HCT116 (cell line): ENCODE results near the gene DLK1. TPM values are rescaled to one million over a fixed set of nuclear protein-coding genes. Genes with fewer than 3 reads are reported as not detected.

Experiments used
- ATAC-seq: fragments of 200-7000 bp; cut with Tn5 transposase; 2 replicates; pipeline ENCODE4 v1.9.1; 2020; ENCODE audit warnings: mild to moderate bottlenecking, moderate library complexity
- BruUV-seq: library from RNA; stranded (reverse); fragments of 400-500 nt; replicated peaks from 2 replicates; lab custom pipeline; 2021; lab: Mats Ljungman, UMichigan
- CTCF ChIA-PET: fragments of 300-600 bp; sonication (Branson Sonifier 250); formaldehyde crosslinking; loops from one replicate; lab custom pipeline; 2021; ENCODE audit warnings: antibody characterized with exemption; lab: Charles Lee
- POLR2A ChIA-PET: fragments of 300-600, 350-600 bp; sonication (Branson Sonifier 250); formaldehyde crosslinking; loops from one replicate; lab custom pipeline; 2021; ENCODE audit warnings: antibody characterized with exemption; lab: Charles Lee
- RAD21 ChIA-PET, 2 experiments: fragments of 300-600 bp; sonication (Branson Sonifier 250); formaldehyde crosslinking; loops; one replicate each; lab custom pipeline; 2023; ENCODE audit warnings: low total read pairs in 2 of 2; ENCODE audit not compliant: uncharacterized antibody in 2 of 2, unreplicated experiment in 2 of 2, low non-redundant PET in 1 of 2; lab: Charles Lee
- DNase-seq: peaks from one replicate; pipeline ENCODE4 v3.0.0-alpha.2; 2010; ENCODE audit warnings: low read depth, low spot score
- H2AFZ ChIP-seq: fragments of 200-600 bp; shearing (Covaris generic), sonication (generic); 2 replicates; pipeline ENCODE4 v1.6.1; 2017; ENCODE audit warnings: low read depth, mixed run types, mixed read lengths, antibody characterized with exemption, low read length; ENCODE audit not compliant: poor library complexity, severe bottlenecking
- H3K27ac ChIP-seq: 2 replicates; pipeline ENCODE4 v1.5.1; 2012; ENCODE audit warnings: low read depth, low read length
- H3K27me3 ChIP-seq: fragments of 200-600 bp; sonication (generic); 2 replicates; pipeline ENCODE4 v1.6.1; 2016; ENCODE audit warnings: mixed run types, low read length, mixed read lengths; ENCODE audit not compliant: insufficient read depth
- H3K36me3 ChIP-seq, 2 experiments: fragments of 200-500 bp in 1 of 2; fragments of 200-600 bp in 1 of 2; sonication (Bioruptor generic) in 1 of 2; sonication (generic) in 1 of 2; 2 replicates each; pipeline versions ENCODE4 v1.5.1 to v1.6.1; 2014 to 2016; ENCODE audit warnings: low read length in 2 of 2, inconsistent platforms in 1 of 2, mixed read lengths in 1 of 2, mixed run types in 1 of 2; ENCODE audit not compliant: insufficient read depth in 2 of 2, control insufficient read depth in 1 of 2
- H3K4me1 ChIP-seq, 2 experiments: fragments of 200-600 bp in 1 of 2; sonication (generic) in 1 of 2; 2 replicates each; pipeline versions ENCODE4 v1.5.1 to v1.6.1; 2012 to 2017; ENCODE audit warnings: low read length in 2 of 2, inconsistent platforms in 1 of 2, mild to moderate bottlenecking in 1 of 2, mixed read lengths in 1 of 2, mixed run types in 1 of 2, moderate library complexity in 1 of 2; ENCODE audit not compliant: insufficient read depth in 2 of 2, control insufficient read depth in 1 of 2
- H3K4me2 ChIP-seq: fragments of 200-600 bp; sonication (generic); 2 replicates; pipeline ENCODE4 v1.6.1; 2017; ENCODE audit warnings: mixed run types, low read length, mixed read lengths
- H3K4me3 ChIP-seq, 2 experiments: fragments of 200-600 bp in 1 of 2; sonication (generic) in 1 of 2; replicated peaks in 1 of 2; 2 replicates each; pipeline ENCODE4 v1.5.1; 2011 to 2016; ENCODE audit warnings: low read length in 2 of 2, control low read depth in 1 of 2, low read depth in 1 of 2, mild to moderate bottlenecking in 1 of 2, mixed read lengths in 1 of 2, mixed run types in 1 of 2
- H3K79me2 ChIP-seq: fragments of 200-600 bp; sonication (generic); 2 replicates; pipeline ENCODE4 v1.6.1; 2017; ENCODE audit warnings: mild to moderate bottlenecking, mixed run types, low read length, moderate library complexity, mixed read lengths; ENCODE audit not compliant: insufficient read depth
- H3K9ac ChIP-seq: fragments of 200-600 bp; sonication (generic); 2 replicates; pipeline ENCODE4 v1.6.1; 2016; ENCODE audit warnings: low read length, mixed read lengths
- H3K9me2 ChIP-seq: fragments of 200-600 bp; sonication (generic), shearing (Covaris generic); 2 replicates; pipeline ENCODE4 v1.6.1; 2017; ENCODE audit warnings: mixed run types, mild to moderate bottlenecking, moderate library complexity; ENCODE audit not compliant: insufficient read depth
- H3K9me3 ChIP-seq, 2 experiments: fragments of 200-500 bp in 1 of 2; fragments of 200-600 bp in 1 of 2; sonication (Bioruptor generic) in 1 of 2; sonication (generic) in 1 of 2; 2 replicates each; pipeline ENCODE4 v1.6.1; 2014 to 2017; ENCODE audit warnings: low read length in 2 of 2, mixed read lengths in 2 of 2, inconsistent platforms in 1 of 2, low read depth in 1 of 2, mild to moderate bottlenecking in 1 of 2, mixed run types in 1 of 2, moderate library complexity in 1 of 2; ENCODE audit not compliant: control insufficient read depth in 1 of 2, insufficient read depth in 1 of 2
- H4K20me1 ChIP-seq: fragments of 200-600 bp; sonication (generic), shearing (Covaris generic); 2 replicates; pipeline ENCODE4 v1.6.1; 2017; ENCODE audit warnings: mixed run types, mild to moderate bottlenecking, moderate library complexity; ENCODE audit not compliant: insufficient read depth
- CBX3 ChIP-seq: IDR thresholded peaks from 2 replicates; pipeline ENCODE4 v1.6.1; 2012; ENCODE audit warnings: low read depth
- CEBPB ChIP-seq: IDR thresholded peaks from 2 replicates; pipeline ENCODE4 v1.6.1; 2012; ENCODE audit warnings: low read depth
- CTCF ChIP-seq, 3 experiments: fragments of 200-600 bp in 1 of 3; sonication (generic) in 1 of 3; IDR thresholded peaks in 2 of 3; conservative IDR thresholded peaks in 1 of 3; 2 replicates each; pipeline ENCODE4 v1.5.1; 2012 to 2017; ENCODE audit warnings: low read depth in 2 of 3, low read length in 2 of 3, antibody characterized with exemption in 1 of 3, borderline replicate concordance in 1 of 3, control low read depth in 1 of 3, mild to moderate bottlenecking in 1 of 3, mixed read lengths in 1 of 3, mixed run types in 1 of 3, moderate library complexity in 1 of 3; ENCODE audit not compliant: insufficient read depth in 1 of 3
- EGR1 ChIP-seq: IDR thresholded peaks from 2 replicates; pipeline ENCODE4 v1.6.1; 2012; ENCODE audit warnings: low read depth
- ELF1 ChIP-seq: IDR thresholded peaks from 2 replicates; pipeline ENCODE4 v1.6.1; 2012; ENCODE audit warnings: low read depth, borderline replicate concordance
- FOSL1 ChIP-seq: IDR thresholded peaks from 2 replicates; pipeline ENCODE4 v1.6.1; 2012; ENCODE audit warnings: low read depth
- POLR2AphosphoS5 ChIP-seq: IDR thresholded peaks from 2 replicates; pipeline ENCODE4 v1.6.1; 2011; ENCODE audit warnings: mild to moderate bottlenecking, low read depth, low read length, moderate library complexity
- RAD21 ChIP-seq: IDR thresholded peaks from 2 replicates; pipeline ENCODE4 v1.6.1; 2012; ENCODE audit warnings: low read depth, mild to moderate bottlenecking
- SIN3A ChIP-seq: IDR thresholded peaks from 2 replicates; pipeline ENCODE4 v1.6.1; 2012; ENCODE audit warnings: low read depth
- SP1 ChIP-seq: IDR thresholded peaks from 2 replicates; pipeline ENCODE4 v1.6.1; 2012; ENCODE audit warnings: low read depth
- SRF ChIP-seq: IDR thresholded peaks from 2 replicates; pipeline ENCODE4 v1.6.1; 2012; ENCODE audit warnings: low read depth
- TCF7L2 ChIP-seq: IDR thresholded peaks from 2 replicates; pipeline ENCODE4 v1.7.0; 2011; ENCODE audit warnings: borderline replicate concordance, inconsistent platforms; ENCODE audit not compliant: insufficient read depth, insufficient read length; ENCODE audit errors: extremely low read depth
- ZBTB33 ChIP-seq: IDR thresholded peaks from 2 replicates; pipeline ENCODE4 v1.6.1; 2011; ENCODE audit warnings: mild to moderate bottlenecking, low read length, moderate library complexity; ENCODE audit not compliant: insufficient replicate concordance; ENCODE audit errors: extremely low read depth
- ZFX ChIP-seq: fragments of 450-650 bp; IDR thresholded peaks from 2 replicates; pipeline ENCODE4 v1.6.1; 2017
- ZNF274 ChIP-seq: fragments of 200-500 bp; sonication (Bioruptor generic); IDR thresholded peaks from 2 replicates; pipeline ENCODE4 v1.6.1; 2014; ENCODE audit warnings: mild to moderate bottlenecking, low read depth, low read length, inconsistent platforms
- intact Hi-C: fragments of 100-400 bp; cut with micrococcal nuclease; formaldehyde crosslinking; loops from 2 replicates; pipeline ENCODE4 v1.10.0; 2022
- total RNA-seq: library from RNA; stranded (reverse); gene quantifications from one replicate; pipeline ENCODE4 v1.2.1, GENCODE V29; 2021; ENCODE audit not compliant: unreplicated experiment

Gene DLK1
- total RNA-seq, 1 experiment from 2014 or later: 1.5 TPM

GRCh38 chr14:100713705-100714104, 13.0 kb upstream of the DLK1 start:
- Histone ChIP-seq H3K79me2 (no peaks in the 10 kb centered on the region), H3K4me3 (no peak overlapping the region), H3K4me2 (no peak overlapping the region), H3K9me2 (no peaks in the 10 kb centered on the region), H4K20me1 (no peaks in the 10 kb centered on the region), H2AFZ (no peak overlapping the region), H3K9ac (no peak overlapping the region), H3K27ac (no peak overlapping the region), H3K4me1 (peaks cover 0 to 24% of the 10 kb centered on the region in 2 experiments; a peak in 3 of 4 replicates), H3K9me3 (no peaks in the 10 kb centered on the region), H3K36me3 (no peaks in the 10 kb centered on the region), H3K27me3 (no peaks in the 10 kb centered on the region)
- intact Hi-C loops: no loop called here
- RAD21 ChIA-PET: no interaction called here
- TF ChIP-seq ELF1: no peak
- TF ChIP-seq POLR2AphosphoS5: no peak
- no peak for TF ChIP-seq CBX3
- TF ChIP-seq TCF7L2: no peak
- TF ChIP-seq SRF: no peak
- no peak for TF ChIP-seq ZNF274
- no peak for TF ChIP-seq SP1
- TF ChIP-seq RAD21: no peak
- no peak for TF ChIP-seq FOSL1
- TF ChIP-seq ZFX: no peak
- no peak for TF ChIP-seq SIN3A
- TF ChIP-seq EGR1: no peak
- no peak for TF ChIP-seq CEBPB
- no peak for TF ChIP-seq CTCF (IDR thresholded peaks at IDR 0.05 in 2 of 3, conservative IDR thresholded peaks at IDR 0.05 in 1 of 3; ENCODE audit: borderline replicate concordance in 1 of 3, insufficient read depth in 1 of 3, low read depth in 2 of 3, low read length in 2 of 3)
- no peak for TF ChIP-seq ZBTB33
- no peak for ATAC-seq
- DNase-seq: no peak
- POLR2A ChIA-PET: no interaction called here
- BruUV-seq: no TSS peak
- CTCF ChIA-PET: no interaction called here
